K562 (cell line): Measurements from ENCODE around the gene PSORS1C1.

Source experiments
- MEF2A ChIP-seq: IDR thresholded peaks from 2 replicates; pipeline ENCODE4 v1.6.1; 2011; ENCODE audit warnings: low read depth, mild to moderate bottlenecking, low read length, moderate library complexity; ENCODE audit not compliant: control insufficient read depth
- NUFIP1 ChIP-seq: fragments of 450-650 bp; IDR thresholded peaks from 2 replicates; pipeline ENCODE4 v1.6.1; 2018; ENCODE audit not compliant: partially characterized antibody
- SMARCA5 ChIP-seq: fragments of 450-650 bp; IDR thresholded peaks from 2 replicates; pipeline ENCODE4 v1.6.1; 2016
- TEAD1 ChIP-seq, 2 experiments: fragments of 450-650 bp in 1 of 2; sonication (generic) in 1 of 2; formaldehyde crosslinking; IDR thresholded peaks; 2 replicates each; pipeline versions ENCODE4 v1.4.0 to v1.8.0; 2020 to 2022; ENCODE audit warnings: mild to moderate bottlenecking in 2 of 2, missing genetic modification reagents in 1 of 2
- TF ChIP-seq, protein P1 (sequence below): sonication (generic); formaldehyde crosslinking; IDR thresholded peaks from 2 replicates; pipeline ENCODE4 v1.8.0; 2022; ENCODE audit warnings: missing genetic modification reagents, mild to moderate bottlenecking, borderline replicate concordance

- TF ChIP-seq SMARCA5 (no peak), TEAD1 (CRISPR knock-in tag; IDR thresholded peaks at IDR 0.05) (no peak), MEF2A (no peak), NUFIP1 (no peak)
- TF ChIP-seq, protein P1, sequence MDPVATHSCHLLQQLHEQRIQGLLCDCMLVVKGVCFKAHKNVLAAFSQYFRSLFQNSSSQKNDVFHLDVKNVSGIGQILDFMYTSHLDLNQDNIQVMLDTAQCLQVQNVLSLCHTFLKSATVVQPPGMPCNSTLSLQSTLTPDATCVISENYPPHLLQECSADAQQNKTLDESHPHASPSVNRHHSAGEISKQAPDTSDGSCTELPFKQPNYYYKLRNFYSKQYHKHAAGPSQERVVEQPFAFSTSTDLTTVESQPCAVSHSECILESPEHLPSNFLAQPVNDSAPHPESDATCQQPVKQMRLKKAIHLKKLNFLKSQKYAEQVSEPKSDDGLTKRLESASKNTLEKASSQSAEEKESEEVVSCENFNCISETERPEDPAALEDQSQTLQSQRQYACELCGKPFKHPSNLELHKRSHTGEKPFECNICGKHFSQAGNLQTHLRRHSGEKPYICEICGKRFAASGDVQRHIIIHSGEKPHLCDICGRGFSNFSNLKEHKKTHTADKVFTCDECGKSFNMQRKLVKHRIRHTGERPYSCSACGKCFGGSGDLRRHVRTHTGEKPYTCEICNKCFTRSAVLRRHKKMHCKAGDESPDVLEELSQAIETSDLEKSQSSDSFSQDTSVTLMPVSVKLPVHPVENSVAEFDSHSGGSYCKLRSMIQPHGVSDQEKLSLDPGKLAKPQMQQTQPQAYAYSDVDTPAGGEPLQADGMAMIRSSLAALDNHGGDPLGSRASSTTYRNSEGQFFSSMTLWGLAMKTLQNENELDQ (CRISPR knock-in tag) = no peak
Measured at GRCh38 chr6:31121131-31121790, 6.7 kb downstream of the PSORS1C1 start.
